Caco-2 (cell line): ENCODE data around the gene CYB5A. TPM values are rescaled to one million over a fixed set of nuclear protein-coding genes. Genes with fewer than 3 reads are reported as not detected.

Source experiments
- BruUV-seq: library from RNA; stranded (reverse); fragments of 400-500 nt; replicated peaks from 2 replicates; lab custom pipeline; 2021; lab: Mats Ljungman, UMichigan
- CTCF ChIA-PET: fragments of 300-600 bp; sonication (Branson Sonifier 250); formaldehyde crosslinking; loops from one replicate; lab custom pipeline; 2022; ENCODE audit warnings: antibody characterized with exemption; lab: Charles Lee
- POLR2A ChIA-PET: fragments of 300-600 bp; sonication (Branson Sonifier 250); formaldehyde crosslinking; loops from one replicate; lab custom pipeline; 2022; ENCODE audit warnings: antibody characterized with exemption; lab: Charles Lee
- DNase-seq, 2 experiments: peaks; one replicate each; pipeline versions ENCODE4 v3.0.0 to v3.0.0-alpha.2; 2020 to 2022
- H3K27me3 ChIP-seq: replicated peaks from 2 replicates; pipeline ENCODE4 v1.6.0; 2011; ENCODE audit warnings: low read length; ENCODE audit not compliant: control insufficient read depth, insufficient read depth
- H3K36me3 ChIP-seq: 2 replicates; pipeline ENCODE4 v1.5.1; 2011; ENCODE audit warnings: low read length; ENCODE audit not compliant: control insufficient read depth, insufficient read depth
- H3K4me1 ChIP-seq: fragments of 250-450 bp; sonication (Bioruptor Pico); 2 replicates; pipeline ENCODE4 v1.5.1; 2020; ENCODE audit warnings: mild to moderate bottlenecking
- H3K4me3 ChIP-seq: 2 replicates; pipeline ENCODE4 v1.5.1; 2011; ENCODE audit warnings: low read depth, mild to moderate bottlenecking, control low read depth, low read length
- H3K9me3 ChIP-seq: fragments of 250-450 bp; sonication (Bioruptor Pico); 2 replicates; pipeline ENCODE4 v1.5.1; 2020; ENCODE audit warnings: mild to moderate bottlenecking, moderate library complexity
- H3K27ac Mint-ChIP-seq: one replicate; pipeline ENCODE4 v1.8.0; 2022; ENCODE audit warnings: mixed read lengths; ENCODE audit not compliant: unreplicated experiment
- H3K27me3 Mint-ChIP-seq: one replicate; pipeline ENCODE4 v1.8.0; 2022; ENCODE audit warnings: mixed read lengths; ENCODE audit not compliant: insufficient read depth, unreplicated experiment
- H3K36me3 Mint-ChIP-seq: one replicate; pipeline ENCODE4 v1.8.0; 2022; ENCODE audit warnings: mild to moderate bottlenecking, mixed read lengths; ENCODE audit not compliant: insufficient read depth, unreplicated experiment
- H3K4me1 Mint-ChIP-seq: one replicate; pipeline ENCODE4 v1.8.0; 2022; ENCODE audit warnings: low read depth, mixed read lengths; ENCODE audit not compliant: unreplicated experiment
- H3K4me3 Mint-ChIP-seq: one replicate; pipeline ENCODE4 v1.8.0; 2022; ENCODE audit warnings: mild to moderate bottlenecking, moderate library complexity, mixed read lengths; ENCODE audit not compliant: unreplicated experiment
- H3K9me3 Mint-ChIP-seq: one replicate; pipeline ENCODE4 v1.8.0; 2022; ENCODE audit warnings: mixed read lengths; ENCODE audit not compliant: unreplicated experiment
- intact Hi-C: fragments of 100-400 bp; cut with micrococcal nuclease; formaldehyde crosslinking; loops from one replicate; pipeline ENCODE4 v1.10.0; 2022; ENCODE audit not compliant: unreplicated experiment
- total RNA-seq: library from RNA; stranded (reverse); gene quantifications from 2 replicates; pipeline ENCODE4 v1.2.3, GENCODE V29; 2022
- TF ChIP-seq, protein P1 (sequence below), 2 experiments: fragments of 200-600 bp in 1 of 2; IDR thresholded peaks; 1 replicate in 1 of 2; 2 replicates in 1 of 2; pipeline versions ENCODE4 v1.5.1 to v1.8.0; 2011 to 2022; ENCODE audit warnings: antibody characterized with exemption in 1 of 2, control low read depth in 1 of 2, inconsistent platforms in 1 of 2, low read depth in 1 of 2, low read length in 1 of 2, mild to moderate bottlenecking in 1 of 2, moderate library complexity in 1 of 2; ENCODE audit not compliant: insufficient read depth in 1 of 2, severe bottlenecking in 1 of 2, unreplicated experiment in 1 of 2

Gene CYB5A
- total RNA-seq, 1 experiment from 2014 or later: 103 TPM

- DNase-seq: no peak
- Histone ChIP-seq H3K36me3 (no peaks in the 10 kb centered on the region), H3K9me3 (no peaks in the 10 kb centered on the region), H3K27me3 (no peaks in the 10 kb centered on the region), H3K4me1 (no peaks in the 10 kb centered on the region), H3K4me3 (no peak overlapping the region)
- H3K27ac Mint-ChIP-seq: no peak overlapping the region
- H3K27me3 Mint-ChIP-seq: no peaks in the 10 kb centered on the region
- H3K4me1 Mint-ChIP-seq: no peaks in the 10 kb centered on the region
- no peaks in the 10 kb centered on the region for H3K9me3 Mint-ChIP-seq
- H3K4me3 Mint-ChIP-seq: no peak overlapping the region
- H3K36me3 Mint-ChIP-seq: no peaks in the 10 kb centered on the region
- CTCF ChIA-PET: no interaction called here
- BruUV-seq: no TSS peak
- TF ChIP-seq, protein P1, sequence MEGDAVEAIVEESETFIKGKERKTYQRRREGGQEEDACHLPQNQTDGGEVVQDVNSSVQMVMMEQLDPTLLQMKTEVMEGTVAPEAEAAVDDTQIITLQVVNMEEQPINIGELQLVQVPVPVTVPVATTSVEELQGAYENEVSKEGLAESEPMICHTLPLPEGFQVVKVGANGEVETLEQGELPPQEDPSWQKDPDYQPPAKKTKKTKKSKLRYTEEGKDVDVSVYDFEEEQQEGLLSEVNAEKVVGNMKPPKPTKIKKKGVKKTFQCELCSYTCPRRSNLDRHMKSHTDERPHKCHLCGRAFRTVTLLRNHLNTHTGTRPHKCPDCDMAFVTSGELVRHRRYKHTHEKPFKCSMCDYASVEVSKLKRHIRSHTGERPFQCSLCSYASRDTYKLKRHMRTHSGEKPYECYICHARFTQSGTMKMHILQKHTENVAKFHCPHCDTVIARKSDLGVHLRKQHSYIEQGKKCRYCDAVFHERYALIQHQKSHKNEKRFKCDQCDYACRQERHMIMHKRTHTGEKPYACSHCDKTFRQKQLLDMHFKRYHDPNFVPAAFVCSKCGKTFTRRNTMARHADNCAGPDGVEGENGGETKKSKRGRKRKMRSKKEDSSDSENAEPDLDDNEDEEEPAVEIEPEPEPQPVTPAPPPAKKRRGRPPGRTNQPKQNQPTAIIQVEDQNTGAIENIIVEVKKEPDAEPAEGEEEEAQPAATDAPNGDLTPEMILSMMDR (IDR thresholded peaks at IDR 0.05; ENCODE audit: insufficient read depth in 1 of 2, low read depth in 1 of 2, low read length in 1 of 2, severe bottlenecking in 1 of 2, unreplicated experiment in 1 of 2): no peak
- intact Hi-C loops: no loop called here
- POLR2A ChIA-PET: no interaction called here
Observed at GRCh38 chr18:74216661-74217110, 75.1 kb downstream of the CYB5A start.

DNA sequence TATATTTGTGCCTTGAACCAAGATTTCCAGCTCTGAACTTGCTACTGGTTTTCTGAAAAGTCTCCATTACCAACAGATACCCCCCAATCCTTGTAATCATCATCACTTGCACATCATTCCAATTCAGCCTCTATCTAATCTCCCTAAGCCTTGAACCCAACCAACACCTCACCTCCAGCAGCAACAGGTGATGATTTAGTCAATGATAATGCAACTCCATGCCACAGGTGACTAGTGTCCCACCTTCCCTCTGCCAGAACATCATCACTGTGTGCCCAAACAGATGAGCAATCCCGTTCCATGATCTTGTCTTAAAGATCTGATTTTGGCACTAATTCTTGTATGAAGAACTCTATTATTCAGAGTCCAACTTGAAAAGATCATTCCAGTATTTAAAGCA, 75.9 kb downstream of the CYB5A start:
- H3K9me3 Mint-ChIP-seq: no peaks in the 10 kb centered on the region
- H3K9me3 ChIP-seq: no peaks in the 10 kb centered on the region
- H3K27ac Mint-ChIP-seq: no peak overlapping the region
- ChIA-PET POLR2A (no interaction called here), CTCF (no interaction called here)
- intact Hi-C loops: no loop called here
- H3K4me3 Mint-ChIP-seq: no peak overlapping the region
- no peaks in the 10 kb centered on the region for H3K36me3 ChIP-seq
- H3K36me3 Mint-ChIP-seq: no peaks in the 10 kb centered on the region
- H3K27me3 ChIP-seq: no peaks in the 10 kb centered on the region
- H3K4me3 ChIP-seq: no peak overlapping the region
- BruUV-seq: no TSS peak
- H3K4me1 Mint-ChIP-seq: no peaks in the 10 kb centered on the region
- no peak for DNase-seq
- H3K4me1 ChIP-seq: no peaks in the 10 kb centered on the region
- H3K27me3 Mint-ChIP-seq: no peaks in the 10 kb centered on the region
- TF ChIP-seq, protein P1 (IDR thresholded peaks at IDR 0.05; ENCODE audit: insufficient read depth in 1 of 2, low read depth in 1 of 2, low read length in 1 of 2, severe bottlenecking in 1 of 2, unreplicated experiment in 1 of 2): no peak

DNA sequence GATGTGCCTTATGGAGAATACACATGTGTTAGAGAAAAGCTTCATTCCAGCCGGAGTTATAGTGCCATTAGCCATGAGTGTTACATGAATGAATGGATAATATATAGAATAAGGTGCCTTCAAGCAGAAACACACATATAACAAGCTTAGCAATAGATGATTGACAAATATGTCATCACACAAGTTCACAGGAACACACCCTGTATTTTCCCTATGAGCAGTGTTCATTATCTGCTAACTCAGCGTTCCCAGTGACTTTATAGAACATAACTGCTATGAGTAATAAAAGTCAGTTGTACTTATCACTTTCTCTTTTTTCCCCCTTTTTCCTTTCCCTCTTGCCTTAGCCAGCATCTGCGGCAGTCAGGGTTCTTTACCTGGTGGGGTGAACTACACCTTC, 78.3 kb downstream of the CYB5A start:
- Mint-ChIP-seq H3K4me1 (no peaks in the 10 kb centered on the region), H3K4me3 (no peak overlapping the region), H3K27ac (no peak overlapping the region), H3K27me3 (no peaks in the 10 kb centered on the region), H3K36me3 (no peaks in the 10 kb centered on the region), H3K9me3 (no peaks in the 10 kb centered on the region)
- no peak overlapping the region for H3K4me3 ChIP-seq
- no TSS peak for BruUV-seq
- H3K27me3 ChIP-seq: no peaks in the 10 kb centered on the region
- H3K9me3 ChIP-seq: no peaks in the 10 kb centered on the region
- DNase-seq: no peak
- intact Hi-C loops: no loop called here
- POLR2A ChIA-PET: no interaction called here
- TF ChIP-seq, protein P1 (IDR thresholded peaks at IDR 0.05; ENCODE audit: insufficient read depth in 1 of 2, low read depth in 1 of 2, low read length in 1 of 2, severe bottlenecking in 1 of 2, unreplicated experiment in 1 of 2): no peak
- H3K4me1 ChIP-seq: no peaks in the 10 kb centered on the region
- CTCF ChIA-PET: no interaction called here
- no peaks in the 10 kb centered on the region for H3K36me3 ChIP-seq
